GM10847 (cell line): ENCODE results near the gene LEPROT.

Experiments used
- POLR2A ChIP-seq: IDR thresholded peaks from 2 replicates; pipeline ENCODE4 v1.6.1; 2011; ENCODE audit not compliant: insufficient read length; ENCODE audit errors: extremely low read depth

Gene LEPROT

GRCh38 chr1:65479554-65480204 is 59.2 kb downstream of the LEPROT start:
- no peak for TF ChIP-seq POLR2A

DNA sequence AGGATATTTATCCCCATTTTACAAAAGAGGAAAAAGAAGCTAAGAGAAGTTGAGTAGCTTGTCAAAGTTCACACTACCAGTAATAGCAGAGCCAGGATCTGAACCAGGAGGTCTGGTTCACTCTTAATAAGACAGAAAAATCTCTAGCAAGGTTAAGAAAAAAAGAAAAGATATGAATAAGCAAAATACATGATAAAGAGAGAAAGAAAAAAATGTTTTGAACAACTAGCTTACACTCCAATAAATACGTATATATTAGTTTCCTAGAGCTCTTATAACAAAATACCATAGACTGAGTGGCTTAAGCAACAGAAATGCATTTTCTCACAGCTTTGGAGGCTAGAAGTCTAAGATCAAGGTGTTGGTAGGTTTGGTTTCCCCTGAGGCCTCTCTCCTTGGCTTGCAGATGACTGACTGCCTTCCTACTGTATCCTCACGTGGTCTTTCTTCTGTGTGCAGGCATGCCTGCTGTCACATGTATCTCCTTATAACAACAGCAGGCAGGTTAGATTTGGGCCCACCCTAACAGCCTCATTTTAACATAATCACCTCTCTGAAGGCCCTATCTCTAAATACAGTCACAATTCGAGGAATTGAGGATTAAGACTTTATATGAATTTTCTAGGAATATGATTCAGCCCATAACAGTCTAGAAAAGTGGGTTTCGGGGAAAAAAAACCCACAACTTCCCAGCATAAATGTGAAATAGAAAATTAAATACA is 60.4 kb downstream of the LEPROT start:
- no peak for TF ChIP-seq POLR2A

DNA sequence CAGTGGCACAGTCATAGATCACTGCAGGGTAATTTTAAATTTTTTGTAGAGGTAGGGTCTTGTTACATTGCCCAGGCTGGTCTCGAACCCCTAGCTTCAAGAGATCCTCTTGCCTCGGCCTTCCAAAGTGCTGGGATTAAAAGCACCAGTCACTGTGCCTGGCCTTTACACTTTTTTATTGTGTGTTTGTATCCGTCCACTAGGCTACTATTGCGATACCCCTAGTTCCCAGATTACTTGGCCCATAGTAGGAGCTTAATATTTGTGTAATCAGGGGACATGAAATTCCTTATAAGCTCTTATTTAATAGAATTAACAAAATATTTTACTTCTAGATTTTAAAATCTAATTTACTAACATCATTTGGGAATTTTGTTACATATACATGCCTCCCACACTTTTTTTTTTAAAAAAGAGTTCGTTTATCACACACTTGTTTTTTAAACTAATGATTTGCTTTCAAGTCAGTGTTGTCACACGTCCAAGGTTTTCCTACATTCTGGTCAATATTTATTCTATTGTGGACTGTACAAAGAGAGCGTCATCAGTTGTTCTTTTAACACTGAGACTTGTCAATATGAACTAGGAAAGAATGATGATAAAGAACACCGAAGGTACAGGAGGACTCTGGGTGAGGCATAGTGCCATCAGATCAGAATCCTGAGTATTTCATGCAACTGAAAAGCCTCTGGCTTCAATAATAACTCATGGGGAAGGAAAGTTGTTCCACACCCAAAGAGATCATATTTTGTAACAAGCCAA is 63.7 kb downstream of the LEPROT start:
- TF ChIP-seq POLR2A = no peak
